Ramos (cell line): ENCODE data around the gene BAG5.

ENCODE experiments used
- in situ Hi-C: fragments of 300-500 bp; cut with MboI; formaldehyde crosslinking; loops from one replicate; pipeline ENCODE4 v1.14.3; 2022; ENCODE audit warnings: low sequenced_read_pairs; ENCODE audit not compliant: unreplicated experiment

The BAG5 gene

DNA sequence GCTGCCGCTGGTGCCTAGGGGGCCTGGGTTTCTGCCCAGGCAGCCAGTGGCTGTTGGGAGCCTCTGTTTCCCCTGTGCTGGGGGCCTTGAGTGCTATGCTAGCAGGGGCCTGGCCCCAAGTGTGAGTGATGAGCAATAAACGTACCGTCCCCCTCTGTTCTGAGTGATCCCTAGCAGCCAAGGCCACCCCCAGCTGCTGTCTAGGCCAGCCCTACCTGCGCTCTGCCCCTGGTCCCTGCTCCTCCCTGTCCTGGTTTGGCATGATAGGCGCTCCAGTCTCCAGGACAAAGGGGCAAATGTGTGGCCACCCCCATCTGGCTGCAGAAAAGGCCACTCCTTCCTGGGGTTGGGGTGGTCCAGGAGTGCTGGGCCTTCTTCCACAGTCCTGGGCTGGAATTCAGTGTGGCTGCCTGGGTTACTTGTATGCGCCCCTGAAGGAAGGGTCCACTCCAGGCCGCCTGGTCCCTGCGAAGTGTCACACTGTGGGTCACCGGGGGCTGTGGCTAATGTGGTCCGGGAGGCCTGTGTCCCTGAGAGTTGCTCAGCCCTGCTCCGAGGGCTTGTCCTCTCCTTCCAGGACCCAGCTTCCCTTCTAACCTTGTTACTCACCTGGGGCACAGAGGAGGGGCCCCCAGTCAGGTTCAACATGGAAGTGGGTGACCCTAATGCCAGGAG lies 26.4 kb downstream of the BAG5 start:
- in situ Hi-C loops, result no loop called here

DNA sequence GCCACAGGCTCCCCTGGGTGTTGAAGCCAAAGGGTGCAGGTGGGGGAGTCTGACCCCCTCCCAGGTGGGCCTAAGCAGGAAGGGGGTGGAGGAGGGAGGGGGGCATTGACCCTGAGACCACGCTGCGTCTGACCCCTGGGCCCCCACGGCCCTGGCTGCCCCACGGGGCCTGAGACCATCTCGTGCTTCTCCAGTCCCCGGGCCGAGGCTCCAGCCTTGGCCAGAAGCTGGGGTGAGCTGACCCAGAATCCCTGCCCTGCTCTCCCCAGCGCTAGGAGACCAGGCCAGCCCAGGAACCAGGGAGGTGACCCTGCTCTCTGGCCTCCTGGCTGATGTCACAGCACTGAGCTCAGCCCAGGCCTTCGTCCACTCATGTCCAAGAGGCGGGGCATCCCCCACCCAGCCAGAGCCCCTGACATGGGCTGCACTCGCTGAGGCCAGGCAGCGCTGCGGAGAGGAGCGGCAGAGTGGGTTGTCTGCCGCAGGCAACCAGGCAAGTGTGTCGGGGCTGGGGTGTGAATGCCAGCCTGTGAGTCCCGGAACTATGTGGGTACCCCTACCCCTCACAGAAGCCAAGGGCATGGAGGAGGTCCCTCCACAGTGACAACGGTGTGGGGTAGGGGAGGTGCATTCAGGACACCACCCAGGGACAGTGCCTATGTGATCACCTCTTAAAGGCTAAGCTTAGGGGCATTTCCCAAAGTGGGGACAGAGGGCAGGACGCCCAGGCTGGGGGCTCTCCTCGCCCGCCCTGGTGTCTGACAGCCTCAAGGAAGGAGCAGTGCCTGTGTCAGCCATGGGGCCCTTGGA lies 27.2 kb downstream of the BAG5 start:
- in situ Hi-C loops, result no loop called here

DNA sequence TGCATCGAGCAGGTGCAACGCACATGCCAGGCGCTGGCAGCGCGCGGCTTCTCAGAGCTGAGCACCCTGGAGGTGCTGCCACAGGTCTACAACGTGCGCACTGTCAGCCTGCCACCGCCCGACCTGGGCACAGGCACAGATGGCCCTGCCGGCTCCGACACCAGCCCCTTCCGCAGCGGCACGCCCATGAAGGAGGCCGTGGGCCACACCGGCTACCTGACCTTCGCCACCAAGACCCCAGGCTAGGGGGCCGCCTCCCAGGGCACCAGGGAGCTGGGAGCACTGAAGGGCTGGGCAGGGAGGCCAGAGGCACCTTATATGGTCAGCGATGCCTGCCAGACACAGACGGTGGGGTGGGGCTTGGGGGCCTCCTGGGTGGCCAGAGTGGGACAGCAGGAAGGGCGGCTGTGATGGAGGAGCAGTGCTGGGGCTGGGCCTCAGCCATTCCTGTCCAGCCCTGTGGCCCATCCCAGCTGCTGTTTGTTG lies 27.8 kb downstream of the BAG5 start:
- in situ Hi-C loops, result no loop called here

DNA sequence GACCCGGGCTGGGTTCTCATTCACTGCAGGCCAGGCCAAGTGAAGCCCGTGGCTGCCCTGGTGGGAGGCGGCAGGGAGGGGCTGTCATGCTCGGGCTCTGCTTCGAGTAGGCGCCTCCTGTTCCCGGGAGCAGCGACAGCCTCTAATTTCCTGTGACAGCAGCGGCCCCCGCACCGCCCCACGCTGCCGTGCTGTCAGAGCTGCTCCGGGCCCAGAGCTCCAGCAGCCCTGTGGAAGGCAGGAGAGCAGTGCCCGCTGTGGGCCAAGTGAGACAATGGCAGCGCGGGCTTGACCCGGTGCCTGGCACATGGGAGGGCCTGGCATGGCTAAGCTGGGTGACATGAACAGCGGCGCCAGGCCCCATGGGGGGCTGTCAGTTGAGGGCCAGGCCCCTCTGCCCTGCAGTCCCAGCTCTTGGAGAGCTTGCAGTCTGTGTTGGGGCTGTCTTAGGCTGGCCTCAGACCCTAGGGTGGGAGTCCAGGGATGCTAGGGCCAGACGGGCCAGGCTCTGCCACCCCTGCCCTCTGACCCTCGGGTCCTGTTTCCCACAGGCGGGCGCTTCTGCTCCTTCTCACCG lies 28.4 kb downstream of the BAG5 start:
- in situ Hi-C loops, result no loop called here

DNA sequence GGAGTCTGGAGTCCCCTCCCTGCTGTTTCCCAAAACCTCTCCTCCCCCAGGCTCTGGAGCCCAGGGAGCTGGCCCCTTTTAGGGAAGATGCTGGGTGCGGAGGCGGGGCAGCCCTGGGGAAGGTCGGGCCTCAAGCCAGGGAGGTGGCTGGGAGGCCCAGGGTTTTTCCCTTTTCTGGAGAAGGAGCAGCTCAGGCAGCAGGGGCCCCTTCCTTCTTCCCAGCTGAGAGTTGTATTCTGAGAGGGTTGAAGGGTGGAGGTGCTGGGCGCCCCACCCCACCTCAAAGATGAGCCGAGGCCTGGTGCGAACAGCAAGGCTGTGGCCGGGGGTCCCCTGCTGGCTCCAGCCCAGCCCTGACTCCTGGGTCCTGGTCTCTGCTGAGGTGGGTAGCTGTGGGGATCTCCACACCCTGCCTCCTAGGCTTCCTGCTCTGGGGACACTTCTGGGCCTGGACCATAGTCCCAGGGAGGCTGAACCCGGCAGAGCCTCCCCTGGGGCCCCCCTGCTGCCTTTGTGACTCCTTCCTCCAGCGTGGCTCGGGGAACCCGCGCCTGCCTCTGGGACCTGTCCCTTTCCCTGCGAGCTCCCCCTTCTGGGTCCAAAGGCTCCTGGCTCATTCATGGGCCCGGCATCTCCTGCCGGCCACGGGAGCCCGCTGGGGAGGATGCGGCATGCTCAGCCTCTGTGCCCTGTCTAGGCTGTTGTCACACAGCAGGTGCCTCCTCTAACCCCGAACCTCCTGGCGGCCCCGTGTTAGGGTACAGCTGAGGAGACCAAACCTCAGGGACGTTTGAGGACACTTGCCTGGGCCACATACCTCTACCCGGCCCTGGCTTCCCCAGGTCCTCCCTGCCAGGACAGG lies 29.1 kb downstream of the BAG5 start:
- in situ Hi-C loops, result no loop called here

DNA sequence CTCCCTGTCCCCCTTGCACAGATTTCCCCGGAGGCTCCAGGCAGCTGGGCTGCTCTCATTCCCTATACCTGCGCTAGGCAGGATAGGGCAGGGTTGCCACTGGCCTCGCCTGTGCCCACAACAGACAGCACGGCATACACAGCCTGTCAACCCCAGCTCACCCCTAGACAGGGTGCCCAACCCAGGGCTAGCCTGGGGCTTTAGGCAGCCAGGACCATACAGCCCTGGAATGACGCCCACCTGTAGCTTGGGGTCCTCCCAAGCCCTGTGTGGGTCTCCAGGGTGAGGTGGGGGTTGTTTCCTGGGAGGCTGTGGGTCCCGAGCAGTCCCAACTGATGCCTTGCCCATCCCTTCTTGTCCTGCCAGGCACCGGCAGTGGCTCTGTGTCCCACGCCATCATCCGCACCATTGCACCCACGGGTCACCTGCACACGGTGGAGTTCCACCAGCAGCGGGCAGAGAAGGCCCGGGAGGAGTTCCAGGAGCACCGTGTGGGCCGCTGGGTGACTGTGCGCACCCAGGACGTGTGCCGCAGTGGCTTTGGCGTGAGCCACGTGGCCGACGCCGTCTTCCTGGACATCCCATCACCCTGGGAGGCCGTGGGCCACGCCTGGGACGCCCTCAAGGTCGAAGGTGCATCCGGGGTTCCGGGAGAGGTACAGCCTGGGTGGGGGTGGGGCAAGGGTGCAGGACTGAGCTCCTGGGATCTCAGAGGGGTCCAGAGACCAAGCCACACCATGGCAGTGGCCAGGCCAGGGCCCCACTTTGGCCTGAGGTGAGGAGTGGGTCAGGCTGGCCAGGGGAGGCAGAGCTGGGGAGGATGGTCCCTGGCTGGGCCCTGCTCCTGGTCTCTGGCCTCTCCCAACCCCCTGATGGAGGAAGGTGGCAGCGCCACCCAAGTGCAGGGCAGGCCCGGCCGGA lies 30.0 kb downstream of the BAG5 start:
- in situ Hi-C loops, result no loop called here

DNA sequence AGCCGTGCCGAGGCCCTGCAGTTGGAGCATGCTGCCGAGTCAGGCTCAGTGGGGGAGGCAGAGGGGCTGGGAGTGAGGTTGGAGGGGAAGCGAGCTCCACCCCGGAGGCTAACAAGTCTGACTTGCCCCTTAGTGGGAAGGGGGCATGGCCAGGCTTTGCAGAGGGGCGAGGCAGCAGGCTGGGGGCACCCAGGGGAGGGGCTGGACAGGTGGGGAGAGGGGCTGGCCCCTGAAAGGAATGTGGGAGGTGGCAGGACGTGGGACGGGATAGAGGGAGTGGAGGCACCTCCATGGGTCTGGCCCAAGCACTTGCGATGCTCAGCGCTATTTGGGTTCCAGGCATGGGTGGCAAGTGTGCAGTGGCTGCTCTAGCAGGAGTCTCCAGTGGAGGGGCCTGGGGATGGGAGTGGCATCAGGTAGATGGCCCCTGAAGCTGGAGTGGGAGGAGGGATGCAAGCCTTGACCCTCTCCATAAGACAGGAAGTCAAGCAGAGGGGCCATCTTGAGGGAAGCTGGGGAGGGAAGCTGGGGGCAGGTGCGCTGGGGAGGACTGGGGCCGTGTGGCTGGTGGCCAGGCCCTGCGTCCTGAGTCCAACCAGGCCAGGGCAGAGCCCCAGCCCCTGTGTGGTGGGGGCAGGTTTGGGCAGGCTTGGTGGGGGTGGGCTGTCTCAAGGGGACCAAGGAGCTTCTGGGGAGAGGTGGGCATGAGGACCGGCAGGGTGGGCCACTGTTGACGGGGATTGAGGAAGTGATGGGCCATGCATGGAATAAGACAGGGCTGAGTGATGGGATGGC lies 30.8 kb downstream of the BAG5 start:
- in situ Hi-C loops, result no loop called here

DNA sequence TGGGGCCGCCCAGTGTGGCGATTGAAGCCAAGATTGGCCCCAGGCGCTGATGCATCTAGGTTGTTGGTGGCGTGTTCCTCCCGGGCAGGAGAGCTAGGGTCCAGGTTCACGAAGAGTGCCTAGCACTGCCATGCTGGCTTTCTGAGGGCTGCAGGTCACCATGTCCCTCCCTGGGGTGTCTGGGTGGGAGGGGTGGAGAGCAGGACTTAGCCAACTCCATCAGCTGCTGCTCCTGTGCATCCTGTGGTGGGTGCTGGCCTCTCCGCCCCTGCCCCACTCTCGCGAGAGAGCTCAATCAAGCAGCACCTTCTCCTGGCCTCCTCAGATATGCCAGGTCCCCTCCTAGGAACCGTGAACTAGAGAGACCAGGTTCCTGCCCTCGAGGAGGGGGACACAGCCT lies 31.6 kb downstream of the BAG5 start:
- in situ Hi-C loops, result no loop called here

DNA sequence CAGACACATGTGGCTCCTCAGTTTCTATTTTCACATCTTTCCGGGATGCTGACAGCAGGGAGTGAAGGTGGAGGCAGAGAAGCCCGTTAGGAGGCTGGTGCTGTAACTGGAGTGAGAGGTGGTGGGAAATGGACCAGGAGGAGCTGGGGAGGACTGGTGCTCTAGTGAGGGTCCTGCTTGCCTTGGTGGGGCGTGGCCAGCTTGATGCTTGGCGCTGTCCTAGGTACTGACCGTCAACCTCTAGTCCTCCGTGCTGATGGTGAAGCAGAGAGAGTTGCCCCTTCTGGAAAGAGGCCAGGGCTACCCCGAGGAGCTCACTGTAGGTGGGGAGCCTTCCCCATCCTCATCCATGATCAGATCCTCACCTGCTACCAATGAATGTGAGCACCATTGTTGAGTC lies 32.1 kb downstream of the BAG5 start:
- in situ Hi-C loops, result no loop called here

DNA sequence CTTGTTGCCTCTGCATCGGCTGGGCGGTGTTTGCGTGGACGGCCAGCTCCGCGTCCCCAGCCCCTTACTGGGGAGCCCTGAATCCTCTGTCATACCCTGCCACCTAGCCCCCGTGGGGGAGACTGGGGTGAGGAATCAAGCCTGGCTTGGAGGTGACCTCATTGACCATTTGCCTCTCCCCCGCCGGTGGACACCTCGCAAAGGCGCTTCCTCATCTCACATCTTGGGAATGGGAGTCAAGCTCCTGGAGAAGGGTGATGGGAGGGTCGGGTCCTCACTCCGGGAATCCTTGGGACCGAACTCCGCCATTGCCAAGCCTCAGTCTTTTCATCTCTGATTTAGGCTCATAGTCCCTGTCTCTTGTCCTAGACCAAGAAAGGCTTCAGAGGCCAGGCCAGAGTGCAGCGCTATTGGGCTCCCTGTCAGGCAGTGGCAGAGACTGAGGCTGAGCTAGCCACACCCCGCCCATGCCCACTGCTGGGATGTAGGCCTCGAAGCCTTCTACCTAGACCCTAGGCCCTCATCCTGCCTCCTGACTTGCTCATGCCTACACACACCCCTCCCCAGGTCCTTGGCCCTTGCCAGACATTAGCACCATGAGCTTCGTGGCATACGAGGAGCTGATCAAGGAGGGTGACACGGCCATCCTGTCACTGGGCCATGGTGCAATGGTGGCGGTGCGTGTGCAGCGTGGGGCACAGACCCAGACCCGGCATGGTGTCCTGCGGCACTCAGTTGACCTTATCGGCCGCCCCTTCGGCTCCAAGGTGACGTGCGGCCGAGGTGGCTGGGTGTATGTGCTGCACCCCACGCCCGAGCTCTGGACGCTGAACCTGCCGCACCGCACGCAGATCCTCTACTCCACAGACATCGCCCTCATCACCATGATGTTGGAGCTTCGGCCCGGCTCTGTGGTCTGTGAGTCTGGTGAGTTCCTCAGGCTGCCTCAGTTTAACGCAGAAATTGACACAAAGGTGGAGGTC lies 32.8 kb downstream of the BAG5 start:
- in situ Hi-C loops, result no loop called here

DNA sequence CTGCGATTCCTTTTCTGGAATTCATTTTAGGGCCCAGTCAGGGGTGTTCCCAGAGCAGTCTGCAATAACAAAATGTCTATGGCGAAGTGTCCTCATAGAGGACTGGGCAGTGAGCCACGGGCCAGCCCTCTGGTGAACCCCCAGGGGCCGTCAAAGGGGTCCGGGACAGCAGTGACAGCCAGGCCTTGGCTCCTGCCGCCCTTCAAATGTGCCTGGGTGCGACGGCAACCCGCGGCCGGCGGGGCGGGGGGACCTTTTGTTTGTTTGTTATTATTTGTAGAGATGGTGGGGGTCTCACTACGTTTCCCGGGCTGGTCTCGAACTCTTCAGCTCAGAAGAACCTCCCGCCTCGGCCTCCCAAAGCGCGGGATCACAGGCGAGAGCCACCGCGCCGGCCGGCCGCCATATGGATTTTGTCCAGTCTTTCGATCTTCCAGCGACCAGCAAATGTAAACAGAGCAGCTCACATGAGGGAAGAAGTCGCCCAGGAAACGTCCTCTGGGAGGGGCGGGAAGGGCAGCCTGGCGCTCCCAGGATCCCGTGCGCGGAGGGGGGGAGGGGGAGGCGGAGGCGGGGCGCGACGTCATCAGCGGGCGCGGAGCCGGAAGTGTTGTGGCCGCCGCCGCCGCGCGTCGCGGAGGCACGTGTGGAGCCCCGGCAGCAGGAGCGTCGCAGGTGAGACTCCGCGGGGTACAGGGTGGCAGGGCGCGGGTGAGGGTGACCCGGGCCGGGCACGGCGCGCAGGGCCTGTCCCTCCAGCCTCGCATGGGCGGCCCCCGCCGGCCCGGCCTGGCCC lies 33.7 kb downstream of the BAG5 start, which contains the start of gene TRMT61A:
Gene TRMT61A (plus strand): TSS at position 610 of the 796 bp plus-strand sequence. CDS start 783 bp downstream, outside the sequence.
- in situ Hi-C loops, result no loop called here

DNA sequence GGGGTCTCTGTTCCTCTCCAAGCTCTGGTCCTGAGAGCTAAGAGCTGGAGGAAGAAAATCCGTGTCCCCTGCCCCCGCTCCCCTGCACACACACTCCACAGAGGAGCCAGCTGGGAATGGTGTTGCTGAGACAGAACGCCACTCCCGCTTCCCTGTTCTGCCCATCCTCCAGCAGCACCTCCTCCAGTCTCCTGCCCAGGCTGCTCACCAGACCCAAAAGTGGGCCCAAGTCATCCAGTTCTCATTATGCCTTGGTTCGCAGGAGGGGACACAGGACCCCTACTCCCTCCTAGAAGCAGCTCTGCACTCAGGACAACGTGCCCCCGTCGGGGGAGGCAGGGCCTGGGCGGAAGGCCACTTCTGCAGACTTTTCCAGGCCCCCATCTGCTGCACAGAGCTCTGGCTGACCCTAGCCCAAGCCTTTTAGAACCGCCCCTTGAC lies 34.3 kb downstream of the BAG5 start:
- in situ Hi-C loops, result no loop called here

DNA sequence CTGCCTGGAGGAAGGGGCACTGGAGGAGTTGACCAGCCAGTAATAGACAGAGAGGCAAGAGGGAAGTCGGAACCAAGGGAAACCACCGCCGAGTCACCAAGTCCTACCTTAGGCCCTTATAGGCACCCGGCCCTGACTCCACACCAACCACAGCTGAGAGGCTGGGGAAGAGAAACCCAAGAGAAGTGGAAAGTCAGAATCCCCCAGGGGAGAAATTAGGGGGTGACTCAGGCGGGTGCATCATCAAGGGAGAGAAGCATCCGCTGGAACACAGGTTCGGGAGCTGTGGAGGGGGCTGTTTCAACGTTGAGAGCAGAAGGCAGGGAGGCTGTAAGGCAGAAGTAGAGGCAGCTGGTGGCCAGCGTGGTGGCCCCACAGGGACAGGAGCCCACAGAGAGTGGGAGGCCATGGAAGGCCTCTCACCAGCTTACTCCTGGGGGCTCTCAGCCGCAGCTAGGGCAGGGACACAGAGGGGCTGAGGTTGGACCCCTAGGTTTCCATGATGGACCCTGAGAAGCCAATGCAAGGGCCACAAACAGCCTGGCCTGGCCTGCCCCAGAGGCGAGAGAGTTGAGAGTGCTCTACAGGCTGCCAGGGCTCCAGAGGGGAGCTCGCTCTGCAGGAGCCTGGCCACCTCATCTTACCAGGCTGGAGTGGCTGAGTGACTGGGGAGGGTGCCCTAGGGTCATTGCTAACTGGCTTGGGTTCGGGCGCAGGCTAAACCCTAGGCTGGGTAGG lies 34.9 kb downstream of the BAG5 start:
- in situ Hi-C loops, result no loop called here

DNA sequence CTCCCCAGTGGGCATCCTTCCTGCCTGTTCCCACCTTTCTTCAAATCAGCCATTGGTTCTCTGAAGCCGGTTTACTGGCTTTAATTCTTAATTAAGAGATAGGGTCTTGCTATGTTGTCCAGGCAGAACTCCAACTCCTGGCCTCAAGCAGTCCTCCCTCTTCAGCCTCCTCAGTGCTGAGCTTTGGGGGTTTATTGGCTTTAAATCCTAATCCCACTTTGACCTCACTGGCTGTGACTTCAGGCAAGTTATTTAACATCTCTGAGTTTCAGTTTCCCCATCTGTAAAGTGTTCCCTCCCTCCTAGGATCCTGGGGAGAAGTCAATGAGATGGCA lies 35.6 kb downstream of the BAG5 start:
- in situ Hi-C loops, result no loop called here

DNA sequence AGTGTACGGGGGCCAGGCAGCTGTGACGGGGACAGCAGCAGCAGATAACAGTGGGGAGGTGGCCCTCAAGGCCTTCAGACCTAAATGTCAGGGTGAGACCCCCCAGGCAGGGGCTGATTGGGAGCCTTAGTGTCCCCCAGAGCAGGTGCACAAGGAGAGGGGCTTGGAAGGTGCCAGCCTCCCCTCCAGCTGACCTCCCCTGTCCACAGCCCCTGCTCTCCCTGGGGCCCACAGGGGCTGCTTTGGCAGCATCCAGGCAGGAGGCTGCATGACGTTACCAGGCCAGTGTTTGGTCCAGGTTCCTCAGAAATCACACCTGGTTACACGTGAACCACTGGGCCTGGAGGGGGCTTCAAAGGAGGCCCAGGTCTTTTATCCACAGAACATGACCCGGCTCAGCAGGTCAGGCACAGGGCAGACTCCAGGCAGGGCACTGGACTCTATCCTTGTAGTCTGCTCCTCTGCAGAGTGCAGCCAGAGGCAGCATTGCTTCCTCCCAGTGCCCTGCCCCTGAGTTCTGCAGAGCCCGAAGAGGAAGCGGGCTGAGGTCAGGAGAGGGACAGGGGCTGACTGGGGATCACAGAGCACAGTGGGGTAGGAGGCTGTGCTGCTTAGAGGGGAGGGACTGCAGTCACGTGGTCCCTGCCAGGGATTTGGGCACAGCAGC lies 36.1 kb downstream of the BAG5 start:
- in situ Hi-C loops, result no loop called here
